NOMO-1 (cell line): ENCODE measurements around the gene IMMP2L.
"Not testable (repeated sequence)": the region's sequence is repeated elsewhere in the genome, so short reads cannot be mapped to it uniquely, and the experiment has no call there.

Source experiments
- DNase-seq, 2 experiments: peaks; one replicate each; lab custom pipeline; 2025; ENCODE audit not compliant: unreplicated experiment in 2 of 2; lab: John Stamatoyannopoulos, UW

Gene IMMP2L

DNA sequence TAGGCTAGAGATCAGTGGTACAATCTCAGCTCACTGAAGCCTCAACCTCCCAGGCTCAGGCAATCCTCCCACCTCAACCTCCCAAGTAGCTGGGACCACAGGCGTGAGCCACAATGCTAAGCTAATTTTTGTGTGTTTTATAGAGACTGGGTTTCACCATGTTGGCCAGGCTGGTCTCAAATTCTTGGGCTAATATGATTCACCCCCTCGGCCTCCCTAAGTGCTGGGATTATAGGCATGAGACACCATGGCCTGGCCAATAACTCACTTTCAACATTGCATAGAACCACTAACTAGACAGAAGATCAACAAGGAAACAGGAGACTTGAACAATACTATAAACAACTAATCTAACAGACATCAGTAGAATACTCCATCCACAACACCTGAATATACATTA, 279.7 kb downstream of the IMMP2L start:
- no peak for DNase-seq

DNA sequence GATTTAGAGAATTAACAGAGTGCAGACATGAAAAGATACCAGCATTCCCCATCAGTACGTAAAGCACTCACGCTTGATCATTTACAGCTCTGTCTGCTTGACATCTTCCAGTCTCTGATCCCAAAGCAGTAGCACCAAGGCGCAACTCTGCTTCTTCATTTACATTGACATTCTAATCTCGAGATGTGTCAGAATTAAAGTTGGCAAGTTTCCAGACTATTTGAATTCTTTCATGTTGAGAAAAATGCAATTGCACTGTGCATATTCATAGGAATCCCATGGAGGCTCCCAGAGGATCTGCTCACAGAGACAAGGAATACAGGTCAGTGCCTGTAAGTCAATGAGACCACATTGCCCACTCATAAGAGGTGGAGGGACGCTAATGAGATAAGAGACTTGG, 287.4 kb downstream of the IMMP2L start:
- DNase-seq: no peak

DNA sequence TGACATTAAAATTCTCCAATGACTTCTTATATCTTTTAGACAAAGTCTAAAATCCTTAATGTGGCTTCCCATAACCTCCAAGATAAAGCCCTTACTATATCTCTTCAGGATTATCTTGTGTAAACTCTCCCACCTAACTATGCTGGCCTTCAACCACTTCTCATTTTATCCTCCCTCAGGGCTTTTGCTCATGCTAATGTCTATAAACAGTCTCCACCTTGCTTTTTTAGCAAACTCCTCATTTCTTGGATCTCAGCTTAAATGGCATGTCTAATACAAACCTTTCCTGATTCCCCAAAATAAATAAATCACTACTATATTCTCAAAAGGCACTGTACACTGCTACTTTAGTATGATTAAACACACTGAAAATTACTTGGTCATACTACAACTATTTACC, 290.2 kb downstream of the IMMP2L start:
- DNase-seq: no peak

DNA sequence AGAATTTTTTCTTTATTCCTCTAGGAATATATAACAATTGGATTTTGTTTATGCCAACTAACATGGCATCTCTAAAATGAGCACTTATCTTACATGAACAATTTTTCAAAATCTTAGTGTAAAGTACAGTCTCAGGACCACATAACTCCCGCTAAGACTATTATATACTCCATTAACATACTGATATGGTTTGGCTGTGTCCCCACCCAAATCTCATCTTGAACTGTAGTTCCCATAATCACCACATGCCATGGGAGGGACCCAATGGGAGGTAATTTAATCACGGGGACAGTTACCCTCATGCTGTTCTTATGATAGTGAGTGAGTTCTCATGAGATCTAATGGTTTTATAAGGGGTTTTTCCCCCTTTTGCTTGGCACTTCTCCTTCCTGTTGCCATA, 291.5 kb downstream of the IMMP2L start:
- DNase-seq: not testable (repeated sequence)

DNA sequence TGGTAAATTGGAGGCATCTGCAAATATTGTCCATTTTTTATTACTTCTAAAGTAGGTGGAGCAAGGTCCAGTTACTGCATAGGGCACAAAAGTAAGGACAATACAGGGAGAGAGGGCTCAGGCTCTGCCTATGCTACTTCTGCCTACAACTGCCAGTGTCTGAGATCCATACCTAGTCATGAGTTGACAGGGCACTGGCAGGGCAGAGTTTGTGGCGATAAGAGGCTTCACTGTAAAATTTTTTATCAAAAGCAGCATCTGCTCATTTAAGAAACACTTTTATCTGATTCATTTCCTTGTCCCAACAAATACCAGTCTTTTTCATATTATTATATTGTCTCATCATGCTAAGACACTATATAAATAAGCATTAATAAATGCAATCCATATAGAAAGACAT, 293.4 kb downstream of the IMMP2L start:
- no peak for DNase-seq

DNA sequence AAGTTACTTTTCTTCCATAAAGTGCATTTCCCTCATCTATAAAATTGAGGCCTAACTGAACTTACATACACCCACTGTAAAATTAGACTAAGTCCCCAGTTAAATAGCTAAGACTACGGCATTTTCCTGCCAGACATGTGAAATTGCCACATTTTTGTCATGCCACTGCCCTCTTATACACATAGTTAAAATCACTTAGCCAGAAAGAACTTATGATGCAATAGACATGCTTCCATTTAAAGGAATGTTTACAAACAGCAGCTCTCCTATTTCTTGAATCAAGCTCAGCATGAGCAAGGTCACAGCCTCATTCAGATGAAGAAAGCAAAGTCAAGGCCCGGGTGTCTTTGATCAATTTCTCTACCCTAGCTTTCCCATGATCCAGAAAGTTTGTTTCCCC, 295.7 kb downstream of the IMMP2L start:
- no peak for DNase-seq

DNA sequence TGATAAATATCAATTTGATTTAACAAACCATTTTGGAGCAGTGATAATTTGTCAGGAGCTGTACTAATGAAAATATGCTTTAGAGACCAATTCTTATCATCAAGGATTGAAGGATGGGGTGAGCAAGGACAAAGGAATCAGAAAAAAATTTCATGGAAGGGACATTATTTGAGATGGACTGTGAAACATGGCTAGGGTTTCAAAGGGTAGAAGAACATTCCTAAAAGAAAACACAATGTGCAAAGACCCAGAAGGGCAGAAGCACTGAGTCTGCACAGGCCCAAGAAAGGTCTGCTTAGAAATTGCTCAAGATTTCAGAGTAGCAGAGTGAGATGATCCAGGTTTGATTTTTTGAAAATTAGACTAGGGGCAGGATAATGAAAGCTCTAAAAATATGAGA, 296.9 kb downstream of the IMMP2L start:
- no peak for DNase-seq

DNA sequence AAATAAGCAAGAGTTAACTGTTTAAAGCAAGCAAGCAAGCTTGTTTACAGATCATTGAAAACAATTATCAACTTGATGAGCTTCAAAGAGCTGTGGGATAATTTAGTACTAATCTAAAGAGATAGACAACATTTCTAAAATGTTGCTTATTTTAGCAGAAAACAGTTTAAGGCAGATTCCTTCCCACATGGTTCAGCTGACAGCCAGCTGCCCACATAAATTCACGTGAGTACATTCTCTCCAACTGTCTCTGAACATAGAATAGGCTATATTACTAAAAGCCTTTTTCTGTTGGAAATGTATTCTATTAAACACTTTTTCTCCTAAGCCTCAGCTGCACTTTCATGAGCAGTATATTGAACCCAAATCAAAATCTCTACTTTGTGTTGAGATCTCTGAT, 297.3 kb downstream of the IMMP2L start:
- no peak for DNase-seq

DNA sequence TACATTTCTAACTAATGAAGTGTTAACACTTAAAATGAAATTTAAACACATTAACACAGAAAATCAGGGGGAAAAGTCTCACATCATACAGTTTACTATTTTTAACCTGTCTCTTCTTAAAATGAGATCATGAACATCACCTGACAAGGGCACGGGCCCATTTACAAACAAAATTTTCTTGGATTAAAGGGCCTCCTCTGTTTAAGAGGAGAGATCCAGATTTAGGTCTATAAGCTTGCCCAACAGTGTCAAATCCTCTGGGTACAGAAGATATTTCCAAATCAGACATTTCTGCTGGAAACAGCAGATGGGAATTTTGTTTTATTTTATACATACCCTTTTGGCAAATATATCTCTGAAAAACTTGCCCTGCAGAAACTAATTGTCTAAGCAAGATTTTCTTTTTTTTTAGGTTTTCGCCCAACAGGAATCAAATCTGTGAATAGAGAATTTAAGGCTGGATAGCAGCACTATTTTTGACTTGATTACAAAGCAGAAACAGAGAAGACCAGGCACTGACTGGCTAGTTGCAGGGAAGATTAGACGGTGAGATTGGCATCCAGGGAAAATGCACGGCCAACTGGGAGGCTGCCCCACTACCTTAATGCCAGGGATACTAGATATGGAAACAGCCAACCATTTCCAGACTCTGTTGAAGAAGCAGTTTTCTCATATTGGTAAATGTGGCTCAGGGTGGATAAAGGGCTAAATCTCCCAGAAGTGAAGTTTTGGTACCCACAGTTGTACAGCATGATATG, 298.0 kb downstream of the IMMP2L start:
- no peak for DNase-seq

DNA sequence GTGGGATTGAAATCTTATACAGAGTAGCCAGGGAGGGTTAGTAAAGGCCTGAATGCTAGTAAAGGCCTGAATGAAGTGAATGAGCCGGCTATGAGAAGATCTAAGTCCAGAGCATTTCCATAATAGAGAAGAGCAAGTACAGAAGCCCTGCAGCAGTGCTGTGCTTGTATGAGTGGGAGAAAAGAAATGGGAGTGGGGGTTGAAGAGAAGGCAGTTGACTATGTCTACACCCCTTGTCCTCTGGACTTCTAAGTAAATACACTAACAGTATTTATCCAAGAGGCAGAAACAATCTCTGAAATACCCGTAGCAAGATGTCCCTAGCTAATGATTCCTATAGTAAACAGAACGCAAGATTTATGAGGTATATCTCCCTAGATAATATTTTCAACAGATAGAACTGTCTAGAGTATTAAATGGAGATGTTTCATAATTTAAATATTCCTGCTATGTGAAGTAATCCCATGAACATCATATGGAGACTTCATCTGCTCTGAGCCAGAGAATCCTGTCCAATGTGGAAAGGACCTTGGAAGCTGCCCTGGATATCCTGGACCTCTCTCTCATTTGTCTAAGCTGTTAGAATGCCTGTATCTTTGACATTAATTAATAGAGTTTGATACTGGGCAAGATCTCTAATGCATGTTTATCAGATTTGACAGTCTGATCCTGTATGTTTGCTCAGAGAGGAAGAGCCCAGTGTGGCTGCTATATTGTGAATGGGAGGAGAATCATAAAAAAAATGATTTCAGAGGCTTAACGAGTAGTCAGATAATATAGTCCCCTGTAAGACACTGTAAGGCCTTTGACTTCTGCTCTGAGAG, 299.8 kb downstream of the IMMP2L start:
- DNase-seq: no peak

DNA sequence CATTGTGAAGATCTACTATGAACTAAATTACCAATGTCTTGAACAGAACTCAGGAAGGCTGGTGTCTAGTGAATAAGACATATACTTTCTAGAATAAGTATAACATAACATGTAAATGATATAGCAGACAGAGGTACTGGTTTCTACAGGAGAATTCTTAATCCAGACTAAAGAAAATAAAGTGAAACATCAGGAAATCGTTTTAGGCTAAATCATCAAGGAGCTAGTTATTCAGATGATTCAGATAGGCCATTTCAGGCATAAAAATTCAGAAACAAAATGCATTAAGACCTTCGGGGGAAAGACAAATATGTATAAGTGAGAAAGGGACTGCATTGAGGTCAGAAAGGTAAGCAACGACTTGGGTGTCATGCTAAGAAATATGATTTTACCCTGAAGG, 300.8 kb downstream of the IMMP2L start:
- no peak for DNase-seq

DNA sequence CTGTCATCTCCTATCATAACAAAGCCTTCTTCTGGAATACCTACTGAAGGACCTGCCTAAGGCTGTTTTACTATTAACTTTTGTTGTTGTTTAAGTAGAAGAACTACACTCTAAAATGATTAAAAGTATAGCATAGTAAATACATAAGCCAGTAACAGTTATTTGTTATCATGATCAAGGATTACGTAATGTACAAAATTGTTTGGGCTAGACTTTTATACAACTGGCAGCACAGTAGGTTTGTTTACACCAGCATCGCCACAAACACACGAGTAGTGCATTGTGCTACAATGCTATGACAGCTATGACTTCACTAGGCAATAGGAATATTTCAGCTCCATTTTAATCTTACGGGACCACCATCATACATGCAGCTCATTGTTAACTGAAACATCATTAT, 302.3 kb downstream of the IMMP2L start:
- no peak for DNase-seq

DNA sequence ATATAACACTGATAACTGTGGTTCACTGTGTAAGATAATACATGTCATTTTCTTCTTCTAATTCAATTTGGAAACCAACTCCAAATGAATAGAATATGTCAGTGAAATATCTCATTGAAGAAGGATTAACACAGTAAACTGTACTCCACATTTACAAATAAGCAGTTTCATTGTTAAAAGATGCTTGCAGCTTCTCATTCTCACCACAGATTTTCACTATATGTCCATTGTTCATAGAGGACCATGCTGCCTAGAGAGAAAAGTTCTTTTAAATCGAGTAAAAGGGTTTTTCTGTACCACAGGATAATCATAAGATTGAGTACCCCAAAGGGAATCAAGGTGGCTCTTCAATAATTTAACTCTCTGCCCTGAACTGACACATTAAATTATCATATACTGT, 305.9 kb downstream of the IMMP2L start:
- no peak for DNase-seq

DNA sequence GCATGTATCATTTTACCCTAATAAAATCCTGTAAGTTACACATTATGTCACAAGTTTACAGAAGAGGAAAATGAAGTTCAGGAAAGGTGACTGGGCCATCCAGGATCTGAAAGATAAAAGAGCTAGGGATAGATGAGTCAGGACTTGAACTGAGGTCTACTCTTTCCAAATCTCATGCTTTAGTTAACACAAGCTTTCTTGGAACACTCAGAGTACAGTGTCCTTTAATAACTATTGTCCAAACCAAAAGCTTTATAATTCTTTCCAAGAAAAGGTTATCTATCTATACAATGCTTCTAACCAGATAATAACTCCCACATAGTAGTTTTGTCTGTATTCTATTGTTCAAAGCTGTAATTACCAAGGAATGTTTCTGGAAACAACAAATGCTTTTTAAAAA, 306.7 kb downstream of the IMMP2L start:
- DNase-seq: no peak

DNA sequence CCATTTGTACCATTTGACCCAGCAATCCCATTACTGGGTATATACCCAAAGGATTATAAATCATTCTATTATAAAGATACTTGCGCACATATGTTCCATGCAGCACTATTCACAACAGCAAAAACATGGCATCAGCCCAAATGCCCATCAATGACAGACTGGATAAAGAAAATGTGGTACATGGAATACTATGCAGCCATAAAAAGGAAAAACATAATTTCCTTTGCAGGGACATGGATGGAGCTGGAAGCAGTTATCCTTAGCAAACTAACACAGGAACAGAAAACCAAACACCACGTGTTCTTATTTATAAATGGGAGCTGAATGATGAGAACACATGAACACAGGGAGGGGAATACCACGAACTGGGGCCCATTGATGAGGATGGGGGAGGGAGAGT, 310.9 kb downstream of the IMMP2L start:
- not testable (repeated sequence) for DNase-seq

DNA sequence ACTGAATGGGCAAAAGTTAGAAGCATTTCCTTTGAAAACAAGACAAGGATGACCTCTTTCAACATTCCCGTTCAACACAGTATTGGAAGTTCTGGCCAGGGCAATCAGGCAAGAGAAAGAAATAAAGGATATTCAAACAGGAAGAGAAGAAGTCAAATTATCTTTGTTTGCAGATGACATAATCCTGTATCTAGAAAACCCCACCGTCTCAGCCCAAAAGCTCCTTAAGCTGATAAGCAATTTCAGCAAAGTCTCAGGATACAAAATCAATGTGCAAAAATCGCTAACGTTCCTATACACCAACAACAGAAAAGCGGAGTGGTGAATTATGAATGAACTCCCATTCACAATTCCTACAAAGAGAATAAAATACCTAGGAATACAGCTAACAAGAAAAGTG, 312.5 kb downstream of the IMMP2L start:
- DNase-seq: not testable (repeated sequence)

DNA sequence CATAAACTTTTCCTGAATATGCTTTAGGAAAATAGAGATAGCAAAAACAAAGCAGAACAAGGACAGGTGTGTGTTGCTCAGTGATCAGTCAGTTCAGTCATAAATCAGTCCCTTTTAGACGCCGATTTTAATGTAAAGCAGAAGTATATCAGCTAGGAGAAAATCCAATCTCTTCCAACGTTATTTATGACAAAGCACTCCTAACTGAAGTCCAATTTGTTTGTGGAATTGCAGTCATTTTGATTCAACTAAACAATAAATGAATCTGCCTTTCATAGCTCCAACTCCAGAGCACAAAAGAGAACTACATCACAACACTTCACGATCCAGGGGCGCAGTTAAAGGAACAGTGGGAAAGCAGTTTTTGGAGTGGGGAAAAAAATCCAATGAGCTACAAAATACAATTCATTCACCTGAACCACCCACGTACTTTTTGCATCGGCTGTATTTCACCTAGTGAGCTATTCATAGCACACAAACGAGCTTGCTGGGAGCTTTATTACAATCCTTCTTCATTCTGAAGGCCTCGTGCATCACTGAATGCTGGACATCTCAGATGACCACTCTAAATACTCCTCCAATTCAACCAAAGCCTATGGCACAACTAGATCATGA, 320.0 kb downstream of the IMMP2L start:
- DNase-seq: no peak

DNA sequence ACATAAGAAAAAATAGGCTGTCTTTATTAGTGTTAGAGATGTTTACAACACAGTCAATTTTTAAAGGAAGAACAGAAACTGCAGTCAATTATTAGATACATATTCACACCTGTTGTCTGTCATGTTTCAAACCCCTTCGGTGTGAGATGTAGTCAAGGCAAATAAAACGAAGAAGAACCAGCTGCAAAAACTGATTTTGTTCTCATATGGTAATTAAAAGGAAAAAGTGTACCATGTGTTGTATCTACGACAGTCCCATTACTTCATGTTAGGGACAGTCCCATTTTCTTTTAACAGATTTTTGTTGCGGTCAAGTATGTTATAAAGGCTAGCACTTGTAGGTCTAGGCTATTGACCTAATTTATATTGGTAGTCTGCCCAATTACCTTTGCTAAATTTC, 321.9 kb downstream of the IMMP2L start:
- DNase-seq: no peak

DNA sequence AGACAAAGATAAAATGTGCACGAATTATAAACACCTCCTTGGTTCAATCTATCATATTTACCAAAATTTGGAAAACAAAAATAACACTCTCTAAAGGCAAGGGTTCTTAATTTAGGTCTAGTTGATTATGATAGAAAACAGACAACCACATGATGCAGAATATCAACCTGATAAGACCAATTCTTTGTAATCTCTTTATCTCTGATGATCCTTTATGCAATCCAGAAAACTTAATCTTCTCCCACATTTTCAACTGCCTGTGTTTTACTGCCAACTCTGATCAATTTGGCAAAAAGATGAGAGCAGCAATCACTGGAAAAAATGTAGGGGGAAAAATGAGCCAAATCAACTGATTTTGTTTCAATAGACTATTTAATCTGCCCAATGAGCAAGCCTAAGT, 322.9 kb downstream of the IMMP2L start:
- DNase-seq: no peak

DNA sequence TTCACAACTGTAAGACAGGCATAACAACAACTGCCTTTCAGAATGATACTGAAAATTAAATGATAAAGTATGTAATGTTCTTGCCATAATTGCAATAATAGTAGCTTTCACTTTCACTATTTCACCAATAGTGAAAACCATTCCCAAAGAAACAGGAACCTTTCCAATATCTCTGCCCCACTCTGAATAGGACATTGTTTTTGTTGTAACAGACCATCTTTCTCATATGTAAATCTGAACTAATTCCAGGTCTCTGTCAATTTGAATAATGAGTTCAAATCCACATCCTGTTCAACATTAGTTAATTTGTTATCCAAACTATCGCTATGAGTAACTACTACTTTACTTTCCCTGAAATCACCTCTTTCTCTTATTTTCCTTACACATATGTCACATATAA, 323.4 kb downstream of the IMMP2L start:
- no peak for DNase-seq

DNA sequence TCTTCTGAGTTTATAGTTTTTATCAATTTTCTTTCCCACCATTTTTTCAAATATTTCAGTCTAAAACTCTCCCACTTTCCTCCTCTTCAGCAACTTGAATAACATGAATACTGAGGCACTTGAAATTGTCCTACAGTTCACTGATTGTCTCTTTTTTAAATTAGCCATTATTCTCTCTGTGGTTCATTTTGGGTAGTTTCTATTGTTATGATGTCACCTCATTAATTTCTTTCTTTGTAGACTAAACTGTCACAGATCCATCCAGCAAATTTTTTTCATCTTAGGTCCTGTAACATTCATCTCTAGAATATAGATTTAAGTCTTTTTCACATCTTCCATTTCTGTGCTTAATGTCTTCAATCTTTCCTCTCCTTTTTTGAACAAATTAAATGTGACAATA, 326.6 kb downstream of the IMMP2L start:
- no peak for DNase-seq
